H1 (cell line): ENCODE data around the gene UROS. TPM values are rescaled to one million over a fixed set of nuclear protein-coding genes. Genes with fewer than 3 reads are reported as not detected.

Source experiments
- CTCF ChIA-PET: fragments of 300-600 bp; sonication (Branson Sonifier 250); formaldehyde crosslinking; loops from one replicate; lab custom pipeline; 2021; ENCODE audit not compliant: partially characterized antibody; lab: Charles Lee
- POLR2A ChIA-PET: fragments of 300-600 bp; sonication (Branson Sonifier 250); formaldehyde crosslinking; loops from one replicate; lab custom pipeline; 2021; ENCODE audit warnings: inconsistent platforms; ENCODE audit not compliant: partially characterized antibody; lab: Charles Lee
- DNase-seq, 2 experiments: peaks; one replicate each; pipeline versions ENCODE4 v3.0.0 to v3.0.0-alpha.2; 2010 to 2022; ENCODE audit warnings: low spot score in 2 of 2, low read depth in 1 of 2, mixed read lengths in 1 of 2
- FAIRE-seq: peaks from 2 replicates; lab custom pipeline; 2011; peaks lifted over from hg19 to GRCh38; lab: Jason Lieb, UNC
- H2AFZ ChIP-seq: 2 replicates; pipeline ENCODE4 v1.8.1; 2012; ENCODE audit warnings: low read length, inconsistent platforms
- H2AK5ac ChIP-seq: 2 replicates; pipeline ENCODE4 v1.6.1; 2013; ENCODE audit warnings: low read depth, low read length
- H2BK120ac ChIP-seq: replicated peaks from 2 replicates; pipeline ENCODE3; 2013; ENCODE audit warnings: low read depth, low read length, inconsistent platforms
- H2BK12ac ChIP-seq: 2 replicates; pipeline ENCODE4 v1.6.1; 2013; ENCODE audit warnings: low read depth, low read length
- H2BK15ac ChIP-seq: 2 replicates; pipeline ENCODE4 v1.6.1; 2013; ENCODE audit warnings: low read length
- H2BK20ac ChIP-seq: 2 replicates; pipeline ENCODE4 v1.6.1; 2013; ENCODE audit warnings: low read length
- H2BK5ac ChIP-seq: 2 replicates; pipeline ENCODE4 v1.6.1; 2013; ENCODE audit warnings: low read depth, low read length
- H3K14ac ChIP-seq: 2 replicates; pipeline ENCODE4 v1.6.1; 2013; ENCODE audit warnings: inconsistent platforms; ENCODE audit not compliant: insufficient read length
- H3K18ac ChIP-seq: 2 replicates; pipeline ENCODE4 v1.6.1; 2013; ENCODE audit warnings: low read length; ENCODE audit errors: extremely low read depth
- H3K23ac ChIP-seq: 2 replicates; pipeline ENCODE4 v1.6.1; 2013; ENCODE audit warnings: inconsistent platforms; ENCODE audit not compliant: insufficient read length
- H3K23me2 ChIP-seq: 2 replicates; pipeline ENCODE4 v1.6.1; 2013; ENCODE audit warnings: low read depth, low read length
- H3K27ac ChIP-seq: 2 replicates; pipeline ENCODE4 v1.6.1; 2011; ENCODE audit warnings: low read depth, low read length, inconsistent platforms
- H3K27me3 ChIP-seq, 4 experiments: replicated peaks in 1 of 4; 1 replicate in 1 of 4; 2 replicates in 3 of 4; pipeline versions ENCODE4 v1.6.1 to v1.8.1; 2011 to 2013; ENCODE audit warnings: low read length in 3 of 4, mild to moderate bottlenecking in 3 of 4, inconsistent platforms in 2 of 4, mixed read lengths in 2 of 4, moderate library complexity in 1 of 4; ENCODE audit not compliant: control insufficient read depth in 3 of 4, insufficient read depth in 3 of 4; ENCODE audit errors: extremely low read depth in 1 of 4
- H3K36me3 ChIP-seq, 4 experiments: 2 replicates each; pipeline versions ENCODE4 v1.6.1 to v1.8.1; 2011 to 2013; ENCODE audit warnings: mild to moderate bottlenecking in 4 of 4, low read length in 3 of 4, moderate library complexity in 2 of 4, control low read depth in 1 of 4, inconsistent platforms in 1 of 4; ENCODE audit not compliant: insufficient read depth in 4 of 4, control insufficient read depth in 2 of 4
- H3K4ac ChIP-seq: replicated peaks from 2 replicates; pipeline ENCODE3; 2013; ENCODE audit warnings: low read length, low read depth, mixed read lengths, inconsistent platforms; ENCODE audit not compliant: insufficient read length
- H3K4me1 ChIP-seq, 4 experiments: replicated peaks in 1 of 4; 1 replicate in 1 of 4; 2 replicates in 3 of 4; pipeline versions ENCODE4 v1.6.1 to v1.8.1; 2011 to 2013; ENCODE audit warnings: low read length in 3 of 4, inconsistent platforms in 2 of 4, mixed read lengths in 1 of 4; ENCODE audit not compliant: insufficient read depth in 4 of 4, control insufficient read depth in 3 of 4
- H3K4me2 ChIP-seq, 2 experiments: 2 replicates each; pipeline versions ENCODE4 v1.6.1 to v1.8.1; 2011 to 2013; ENCODE audit warnings: low read depth in 2 of 2, low read length in 2 of 2, control low read depth in 1 of 2, inconsistent platforms in 1 of 2, mild to moderate bottlenecking in 1 of 2; ENCODE audit not compliant: insufficient read depth in 1 of 2
- H3K4me3 ChIP-seq, 4 experiments: fragments of 200-600, 300-600 bp in 1 of 4; sonication (generic), shearing (Covaris generic), sonication (Bioruptor Twin) in 1 of 4; 2 replicates each; pipeline versions ENCODE4 v1.5.1 to v1.8.1; 2011 to 2016; ENCODE audit warnings: low read length in 4 of 4, low read depth in 3 of 4, control low read depth in 2 of 4, inconsistent platforms in 2 of 4, mild to moderate bottlenecking in 2 of 4, mixed read lengths in 1 of 4, moderate library complexity in 1 of 4; ENCODE audit not compliant: insufficient read depth in 2 of 4; ENCODE audit errors: extremely low read depth in 1 of 4
- H3K56ac ChIP-seq: replicated peaks from 2 replicates; pipeline ENCODE3; 2013; ENCODE audit warnings: low read depth, mild to moderate bottlenecking, mixed read lengths, low read length, inconsistent platforms; ENCODE audit not compliant: insufficient read length
- H3K79me1 ChIP-seq: 2 replicates; pipeline ENCODE4 v1.6.1; 2013; ENCODE audit warnings: low read depth, low read length, control low read depth
- H3K79me2 ChIP-seq, 2 experiments: 2 replicates each; pipeline versions ENCODE4 v1.6.1 to v1.8.1; 2012 to 2013; ENCODE audit warnings: low read length in 2 of 2, mild to moderate bottlenecking in 2 of 2, inconsistent platforms in 1 of 2; ENCODE audit not compliant: insufficient read depth in 2 of 2, control insufficient read depth in 1 of 2
- H3K9ac ChIP-seq, 4 experiments: replicated peaks in 1 of 4; 1 replicate in 1 of 4; 2 replicates in 3 of 4; pipeline versions ENCODE4 v1.6.1 to v1.8.1; 2011 to 2013; ENCODE audit warnings: low read depth in 3 of 4, low read length in 3 of 4, control low read depth in 2 of 4, mild to moderate bottlenecking in 2 of 4, moderate library complexity in 2 of 4, inconsistent platforms in 1 of 4; ENCODE audit errors: extremely low read depth in 1 of 4
- H3K9me3 ChIP-seq, 2 experiments: 2 replicates each; pipeline versions ENCODE4 v1.6.1 to v1.8.1; 2012 to 2013; ENCODE audit warnings: mild to moderate bottlenecking in 2 of 2, moderate library complexity in 2 of 2, control low read depth in 1 of 2, inconsistent platforms in 1 of 2, low read depth in 1 of 2, low read length in 1 of 2, mixed read lengths in 1 of 2; ENCODE audit not compliant: insufficient read depth in 2 of 2
- H4K20me1 ChIP-seq, 2 experiments: replicated peaks in 1 of 2; 2 replicates each; pipeline versions ENCODE3 to v1.8.1; 2011 to 2013; ENCODE audit warnings: inconsistent platforms in 2 of 2, low read length in 2 of 2, mild to moderate bottlenecking in 1 of 2; ENCODE audit not compliant: insufficient read depth in 2 of 2, control insufficient read depth in 1 of 2
- H4K5ac ChIP-seq: 2 replicates; pipeline ENCODE4 v1.6.1; 2013; ENCODE audit warnings: low read length, low read depth, mixed read lengths, inconsistent platforms; ENCODE audit not compliant: insufficient read length
- H4K8ac ChIP-seq: 2 replicates; pipeline ENCODE4 v1.8.0; 2013; ENCODE audit warnings: mild to moderate bottlenecking, moderate library complexity, low read length, inconsistent platforms; ENCODE audit not compliant: insufficient read depth; ENCODE audit errors: extremely low read depth
- H4K91ac ChIP-seq: replicated peaks from 2 replicates; pipeline ENCODE3; 2013; ENCODE audit warnings: low read length, mixed read lengths, inconsistent platforms; ENCODE audit not compliant: insufficient read length
- ASH2L ChIP-seq: fragments of 200-600, 300-600 bp; sonication (generic); IDR thresholded peaks from one replicate; pipeline ENCODE4 v1.7.1; 2017; ENCODE audit warnings: low read length
- EGR1 ChIP-seq: IDR thresholded peaks from 2 replicates; pipeline ENCODE4 v1.6.1; 2011; ENCODE audit warnings: low read depth, low read length, borderline replicate concordance
- FOSL1 ChIP-seq: IDR thresholded peaks from 2 replicates; pipeline ENCODE4 v1.6.1; 2011; ENCODE audit warnings: mild to moderate bottlenecking, low read depth, low read length, moderate library complexity; ENCODE audit not compliant: insufficient read depth
- NANOG ChIP-seq: IDR thresholded peaks from 2 replicates; pipeline ENCODE4 v1.6.1; 2011; ENCODE audit warnings: low read length, low read depth, mild to moderate bottlenecking, inconsistent platforms; ENCODE audit not compliant: insufficient read depth, poor library complexity, severe bottlenecking
- RFX5 ChIP-seq: IDR thresholded peaks from 2 replicates; pipeline ENCODE4 v1.6.1; 2011; ENCODE audit warnings: low read depth, low read length, improper control_type of control experiment, borderline replicate concordance
- SIRT6 ChIP-seq: IDR thresholded peaks from one replicate; pipeline ENCODE4 v1.7.1; 2012; ENCODE audit warnings: low read length, inconsistent platforms
- TAF1 ChIP-seq: IDR thresholded peaks from 2 replicates; pipeline ENCODE4 v1.6.1; 2011; ENCODE audit warnings: mild to moderate bottlenecking, low read depth, low read length
- WGBS, 2 experiments: shearing (Covaris generic) in 1 of 2; methylation state at CpG; one replicate each; pipeline versions ENCODE4 v1.1.6 to v1.1.7; 2013 to 2015; ENCODE audit warnings: low lambda C conversion rate in 2 of 2, mixed read lengths in 2 of 2, inconsistent platforms in 1 of 2, low coverage in 1 of 2, missing lambda C conversion rate in 1 of 2; ENCODE audit not compliant: insufficient replicate concordance in 2 of 2, insufficient coverage in 1 of 2, insufficient read length in 1 of 2; ENCODE audit errors: extremely low coverage in 1 of 2, missing lambda C conversion rate in 1 of 2; 5-methylcytosine and 5-hydroxymethylcytosine counted together
- polyA plus RNA-seq, 7 experiments: library from polyadenylated mRNA; depleted of rRNA in 3 of 7; stranded (reverse) in 5 of 7; unstranded in 2 of 7; fragments of >200 nt in 5 of 7; fragments of 200-250 nt in 2 of 7; gene quantifications; 1 replicate in 5 of 7; 2 replicates in 1 of 7; 4 replicates in 1 of 7; pipeline versions ENCODE4 v1.2.1 to v1.2.3, GENCODE V29; 2011 to 2013; ENCODE audit warnings: missing spikeins in 2 of 7, mixed read lengths in 2 of 7
- total RNA-seq: library from RNA; stranded (reverse); fragmentation: NEBNext Ultra II Directional; extraction: Animal tissue kit (Norgen Biotek cat#: 25700); gene quantifications from 2 replicates; pipeline ENCODE4 v1.2.1, GENCODE V29; 2021

Gene UROS
- total and polyA plus RNA-seq, 2 of the 8 experiments (the other 6 are each of a cell fraction or from before 2014, with no cell fraction given), result 45.6 to 58.0 TPM

DNA sequence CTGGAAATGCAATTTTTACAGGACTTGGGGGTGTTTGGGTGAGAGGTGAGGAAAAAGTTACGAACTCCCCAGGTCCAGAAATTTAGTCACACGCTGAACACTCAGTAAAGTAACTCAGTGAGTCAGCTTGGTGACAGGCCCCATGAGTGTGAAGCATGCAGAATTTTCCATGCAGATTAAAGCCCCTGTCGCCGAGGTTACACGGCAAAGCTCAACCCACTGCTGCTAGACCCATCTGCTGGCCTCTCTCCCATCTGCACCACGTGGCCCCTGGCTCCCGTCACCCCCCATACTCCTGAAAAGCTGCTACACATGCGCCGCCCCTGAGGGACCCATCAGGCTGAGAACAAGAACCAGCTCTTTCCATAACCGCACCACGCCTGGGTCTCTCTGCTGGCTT, 40.4 kb downstream of the UROS start:
- no peak overlapping the region for H2BK15ac ChIP-seq
- H3K27ac ChIP-seq, result no peak overlapping the region
- TF ChIP-seq EGR1, result no peak
- no peak for TF ChIP-seq NANOG
- no peak for TF ChIP-seq TAF1
- no peak for TF ChIP-seq RFX5
- TF ChIP-seq FOSL1, result no peak
- TF ChIP-seq ASH2L, result no peak
- TF ChIP-seq SIRT6, result no peak
- TF ChIP-seq, all 59 proteins: peak for 0
- Histone ChIP-seq H3K79me1 (no peaks in the 10 kb centered on the region), H2AFZ (no peak overlapping the region), H4K91ac (no peak overlapping the region), H3K4me1 (no peaks in the 10 kb centered on the region), H3K9ac (no peak overlapping the region), H3K79me2 (no peaks in the 10 kb centered on the region), H2BK20ac (no peak overlapping the region), H2BK12ac (no peak overlapping the region), H3K4me2 (no peak overlapping the region), H3K18ac (no peak overlapping the region), H3K36me3 (no peaks in the 10 kb centered on the region), H3K9me3 (no peaks in the 10 kb centered on the region), H3K23ac (no peak overlapping the region), H3K23me2 (no peaks in the 10 kb centered on the region), H3K27me3 (no peaks in the 10 kb centered on the region), H4K5ac (no peak overlapping the region), H4K8ac (no peak overlapping the region), H3K4me3 (no peak overlapping the region), H3K14ac (no peak overlapping the region), H2BK5ac (no peak overlapping the region), H3K56ac (no peak overlapping the region), H2BK120ac (no peak overlapping the region), H4K20me1 (no peaks in the 10 kb centered on the region), H3K4ac (no peak overlapping the region), H2AK5ac (no peak overlapping the region)
- ChIA-PET CTCF (interaction anchor here (0.6 to 1.4 kb wide), 4 partner anchors 11 to 717 kb away, joined by 3 to 4 read pairs (median 4); no protein-coding TSS in a partner anchor), POLR2A (interaction anchor here (1.0 to 1.6 kb wide), 3 partner anchors 9 to 46 kb away, joined by 3 to 5 read pairs (median 4); no protein-coding TSS in a partner anchor)
- FAIRE-seq (no peak), DNase-seq (no peak)
- WGBS, 2 experiments, result 94% methylated on average over 11 of the region's 11 CpGs; no CpG with 5 or more reads in 1 of the 2 experiments
